GM12878 (cell line): Measurements from ENCODE around the gene ZSWIM6.

Source experiments
- EZH2 ChIP-seq: IDR thresholded peaks from 2 replicates; pipeline ENCODE4 v1.6.1; 2012; ENCODE audit warnings: low read depth, mild to moderate bottlenecking, control low read depth, inconsistent platforms, low read length, borderline replicate concordance; ENCODE audit not compliant: control insufficient read depth
- FOXM1 ChIP-seq: IDR thresholded peaks from 2 replicates; pipeline ENCODE4 v1.6.1; 2012; ENCODE audit warnings: low read depth, mild to moderate bottlenecking, inconsistent platforms, low read length, moderate library complexity
- POLR2A ChIP-seq: IDR thresholded peaks from 2 replicates; pipeline ENCODE4 v1.6.1; 2011; ENCODE audit warnings: low read depth, mild to moderate bottlenecking, low read length
- TAF1 ChIP-seq: IDR thresholded peaks from 2 replicates; pipeline ENCODE4 v1.6.1; 2011; ENCODE audit warnings: mild to moderate bottlenecking, low read depth, low read length, borderline replicate concordance
- TCF12 ChIP-seq: IDR thresholded peaks from 2 replicates; pipeline ENCODE4 v1.6.1; 2011; ENCODE audit warnings: low read depth, mild to moderate bottlenecking, low read length
- YY1 ChIP-seq: IDR thresholded peaks from 2 replicates; pipeline ENCODE4 v1.6.1; 2011; ENCODE audit warnings: low read depth, mild to moderate bottlenecking, low read length
- ZNF384 ChIP-seq: IDR thresholded peaks from 2 replicates; pipeline ENCODE4 v1.6.1; 2012; ENCODE audit warnings: low read depth, mild to moderate bottlenecking, low read length, improper control_type of control experiment, borderline replicate concordance

DNA sequence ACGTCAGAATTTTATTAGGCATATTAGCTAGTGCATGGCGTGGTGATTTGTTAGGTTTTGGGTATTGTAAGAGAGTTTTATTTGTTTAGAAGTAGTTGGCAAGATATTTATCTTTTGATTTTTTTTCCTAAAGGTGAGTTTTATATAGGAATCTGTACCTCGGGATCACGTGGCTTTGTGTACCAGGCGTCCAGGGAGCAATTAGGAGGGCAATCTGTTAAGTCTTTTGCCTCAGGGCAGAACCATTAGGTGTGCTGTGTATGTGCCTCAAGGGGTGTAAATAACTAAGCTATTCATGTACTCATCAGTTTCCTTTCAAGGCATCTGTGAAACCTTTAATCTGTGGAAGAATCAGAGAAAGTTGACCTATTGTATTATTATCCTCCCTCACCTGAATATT, 39.4 kb downstream of the ZSWIM6 start:
- TF ChIP-seq EZH2 (no peak), TCF12 (no peak), POLR2A (no peak), ZNF384 (no peak), FOXM1 (no peak), TAF1 (no peak), YY1 (no peak)
